Brain pericyte (primary cell): ENCODE data around the gene WTAP.

Experiments used
- DNase-seq: peaks from one replicate; pipeline ENCODE4 v3.0.0-alpha.2; 2012; ENCODE audit warnings: low read depth, low spot score

Gene WTAP

GRCh38 chr6:159805440-159806020 lies 78.2 kb downstream of the WTAP start:
- no peak for DNase-seq
